Kidney (tissue), 14 donors: ENCODE results near the gene MAP3K5. TPM values are rescaled to one million over a fixed set of nuclear protein-coding genes. Genes with fewer than 3 reads are reported as not detected.

Experiments used
- DNase-seq, 5 donors: peaks; one replicate each; pipeline ENCODE4 v3.0.0-alpha.2; 2013 to 2020
- FAIRE-seq: peaks from 2 replicates; lab custom pipeline; 2012; peaks lifted over from hg19 to GRCh38; lab: Jason Lieb, UNC
- H3K27ac ChIP-seq, 2 donors: one replicate each; pipeline ENCODE4 v1.7.0; 2013; ENCODE audit warnings: low read depth in 2 of 2, low read length in 2 of 2, inconsistent platforms in 1 of 2
- H3K27me3 ChIP-seq: one replicate; pipeline ENCODE4 v1.7.1; 2013; ENCODE audit warnings: low read length, inconsistent platforms; ENCODE audit not compliant: control insufficient read depth, insufficient read depth
- H3K36me3 ChIP-seq, 3 donors: one replicate each; pipeline versions ENCODE4 v1.7.0 to v1.7.1; 2013; ENCODE audit warnings: low read length in 3 of 3, control low read depth in 1 of 3, inconsistent platforms in 1 of 3; ENCODE audit not compliant: insufficient read depth in 3 of 3, control insufficient read depth in 2 of 3
- H3K4me1 ChIP-seq, 3 donors: one replicate each; pipeline versions ENCODE4 v1.7.0 to v1.7.1; 2013; ENCODE audit warnings: low read length in 3 of 3, inconsistent platforms in 1 of 3, low read depth in 1 of 3; ENCODE audit not compliant: control insufficient read depth in 2 of 3, insufficient read depth in 2 of 3
- H3K4me3 ChIP-seq, 3 donors: one replicate each; pipeline versions ENCODE4 v1.7.0 to v1.8.1; 2013; ENCODE audit warnings: low read length in 3 of 3, control low read depth in 1 of 3, inconsistent platforms in 1 of 3
- H3K9ac ChIP-seq, 3 donors: one replicate each; pipeline versions ENCODE4 v1.7.0 to v1.7.1; 2013; ENCODE audit warnings: low read length in 3 of 3, control low read depth in 1 of 3, inconsistent platforms in 1 of 3
- H3K9me3 ChIP-seq, 3 donors: one replicate each; pipeline versions ENCODE4 v1.7.0 to v1.7.1; 2013; ENCODE audit warnings: low read length in 3 of 3, control low read depth in 1 of 3, inconsistent platforms in 1 of 3; ENCODE audit not compliant: control insufficient read depth in 2 of 3, insufficient read depth in 1 of 3
- CTCF ChIP-seq: IDR thresholded peaks from 3 replicates; pipeline ENCODE4 v1.5.1; 2012; ENCODE audit warnings: mild to moderate bottlenecking, moderate library complexity, borderline replicate concordance; ENCODE audit not compliant: insufficient read depth; ENCODE audit errors: extremely low read depth
- intact Hi-C: fragments of 100-400 bp; cut with DNase I; formaldehyde crosslinking; loops from one replicate; pipeline ENCODE4 v1.11.1; 2022
- polyA plus RNA-seq: library from polyadenylated mRNA; stranded (reverse); fragments of 350-450 nt; fragmentation: Illumina TruSeq; extraction: RNeasy Lipid Tissue Mini Kit (QIAGEN cat#74804); gene quantifications from one replicate; pipeline ENCODE4 v1.2.3, GENCODE V29; 2014; ENCODE audit warnings: low read depth, low replicate concordance; ENCODE audit not compliant: insufficient read depth
- total RNA-seq: library from RNA; stranded (reverse); fragmentation: NEBNext Ultra II Directional; extraction: Animal tissue kit (Norgen Biotek cat#: 25700); gene quantifications from one replicate; pipeline ENCODE4 v1.2.1, GENCODE V29; 2021
- donor health status: control.
- donor health status: control.
- donor health status: control.
- donor health status: control.
- donor health status: control.
- donor health status: DM: yes; HTN: yes; CAD: no.
- donor health status: Normal renal cell carcinoma (clear cell type).

Gene MAP3K5
- total and polyA plus RNA-seq, 2 donors from 2014 or later: 5.9 to 32.9 TPM

GRCh38 chr6:136550045-136550329 lies 242.3 kb downstream of the MAP3K5 start:
- H3K9ac ChIP-seq: peak overlapping the region in 2 of 3 donors; percentile 43 to 70
- FAIRE-seq (no peak), DNase-seq (no peak)
- intact Hi-C loops: no loop called here
- H3K4me1 ChIP-seq: peaks cover 0 to 13% (median 7%) of the 10 kb centered on the region in 3 donors
- peaks cover 7% of the 10 kb centered on the region for H3K27me3 ChIP-seq
- peak overlapping the region; percentile 60 to 70 for H3K27ac ChIP-seq
- peak overlapping the region; percentile 28 to 68 (median 52) for H3K4me3 ChIP-seq
- TF ChIP-seq CTCF: no peak
- no peaks in the 10 kb centered on the region for H3K36me3 ChIP-seq
- H3K9me3 ChIP-seq: no peaks in the 10 kb centered on the region

GRCh38 chr6:136549300-136550044 lies 242.8 kb downstream of the MAP3K5 start:
- Histone ChIP-seq H3K9ac (peak overlapping the region; percentile 1 to 70 (median 43)), H3K27ac (peak overlapping the region; percentile 44 to 56), H3K4me3 (peak overlapping the region; percentile 45 to 68 (median 52)), H3K27me3 (peaks cover 7% of the 10 kb centered on the region), H3K9me3 (no peaks in the 10 kb centered on the region), H3K36me3 (no peaks in the 10 kb centered on the region), H3K4me1 (peaks cover 0 to 13% (median 7%) of the 10 kb centered on the region in 3 donors)
- peak; percentile 47 to 78 (median 61) for DNase-seq
- TF ChIP-seq CTCF: no peak
- intact Hi-C loops: no loop called here
- no peak for FAIRE-seq

- no peak for TF ChIP-seq CTCF
- Histone ChIP-seq H3K4me3 (peak overlapping the region; percentile 18 to 68 (median 52)), H3K9ac (peak overlapping the region in 2 of 3 donors; percentile 23 to 70), H3K9me3 (no peaks in the 10 kb centered on the region), H3K27ac (no peak overlapping the region), H3K36me3 (no peaks in the 10 kb centered on the region), H3K27me3 (peaks cover 7% of the 10 kb centered on the region), H3K4me1 (peaks cover 0 to 13% (median 7%) of the 10 kb centered on the region in 3 donors)
- intact Hi-C loops: no loop called here
- DNase-seq: no peak
- no peak for FAIRE-seq
These were observed 243.5 kb downstream of the MAP3K5 start for GRCh38 chr6:136548582-136549299.
